Rectal smooth muscle tissue (tissue), 1 donor: ENCODE data around the gene HMCN1.
"Not testable (repeated sequence)": the region's sequence is repeated elsewhere in the genome, so short reads cannot be mapped to it uniquely, and the experiment has no call there.

Experiments
- H3K27ac ChIP-seq: one replicate; pipeline ENCODE4 v1.7.0; 2013; ENCODE audit warnings: low read depth, low read length, inconsistent platforms
- H3K27me3 ChIP-seq: one replicate; pipeline ENCODE4 v1.7.0; 2013; ENCODE audit warnings: low read length; ENCODE audit not compliant: control insufficient read depth, insufficient read depth
- H3K36me3 ChIP-seq: one replicate; pipeline ENCODE4 v1.7.0; 2013; ENCODE audit warnings: low read length; ENCODE audit not compliant: control insufficient read depth, insufficient read depth
- H3K4me1 ChIP-seq: one replicate; pipeline ENCODE4 v1.7.0; 2013; ENCODE audit warnings: low read length; ENCODE audit not compliant: control insufficient read depth, insufficient read depth
- H3K4me3 ChIP-seq: one replicate; pipeline ENCODE4 v1.7.0; 2013; ENCODE audit warnings: low read length
- H3K9ac ChIP-seq: one replicate; pipeline ENCODE4 v1.7.0; 2013; ENCODE audit warnings: low read length

HMCN1 gene

GRCh38 chr1:185761841-185762240 is 27.6 kb downstream of the HMCN1 start:
- Histone ChIP-seq H3K9ac (no peak overlapping the region), H3K4me1 (no peaks in the 10 kb centered on the region), H3K36me3 (no peaks in the 10 kb centered on the region), H3K27me3 (no peaks in the 10 kb centered on the region), H3K4me3 (no peak overlapping the region), H3K27ac (no peak overlapping the region)

GRCh38 chr1:185767508-185768120 is 33.4 kb downstream of the HMCN1 start:
- Histone ChIP-seq H3K4me1 (no peaks in the 10 kb centered on the region), H3K36me3 (no peaks in the 10 kb centered on the region), H3K27ac (no peak overlapping the region), H3K4me3 (no peak overlapping the region), H3K9ac (no peak overlapping the region), H3K27me3 (no peaks in the 10 kb centered on the region)

- H3K4me1 ChIP-seq = no peaks in the 10 kb centered on the region
- no peak overlapping the region for H3K9ac ChIP-seq
Observed at GRCh38 chr1:185768371-185768770, 34.2 kb downstream of the HMCN1 start.

GRCh38 chr1:185769136-185769535 is 34.9 kb downstream of the HMCN1 start:
- no peaks in the 10 kb centered on the region for H3K4me1 ChIP-seq
- H3K4me3 ChIP-seq = no peak overlapping the region
- H3K9ac ChIP-seq = no peak overlapping the region
- H3K27me3 ChIP-seq = no peaks in the 10 kb centered on the region
- H3K27ac ChIP-seq = no peak overlapping the region
- H3K36me3 ChIP-seq = no peaks in the 10 kb centered on the region

More at GRCh38 chr1:185768371-185768770, 34.2 kb downstream of the HMCN1 start:
- Histone ChIP-seq H3K36me3 (no peaks in the 10 kb centered on the region), H3K4me3 (no peak overlapping the region), H3K27ac (no peak overlapping the region), H3K27me3 (no peaks in the 10 kb centered on the region)

GRCh38 chr1:185774394-185774793 is 40.2 kb downstream of the HMCN1 start:
- H3K9ac ChIP-seq = no peak overlapping the region
- H3K4me1 ChIP-seq = no peaks in the 10 kb centered on the region
- no peak overlapping the region for H3K4me3 ChIP-seq
- no peaks in the 10 kb centered on the region for H3K27me3 ChIP-seq
- H3K36me3 ChIP-seq = no peaks in the 10 kb centered on the region
- H3K27ac ChIP-seq = no peak overlapping the region

GRCh38 chr1:185775501-185775900 is 41.3 kb downstream of the HMCN1 start:
- Histone ChIP-seq H3K36me3 (no peaks in the 10 kb centered on the region), H3K27ac (no peak overlapping the region), H3K27me3 (no peaks in the 10 kb centered on the region), H3K4me3 (no peak overlapping the region), H3K4me1 (no peaks in the 10 kb centered on the region), H3K9ac (no peak overlapping the region)

GRCh38 chr1:185776522-185776921 is 42.3 kb downstream of the HMCN1 start:
- no peaks in the 10 kb centered on the region for H3K36me3 ChIP-seq
- H3K9ac ChIP-seq = no peak overlapping the region
- no peaks in the 10 kb centered on the region for H3K27me3 ChIP-seq
- no peaks in the 10 kb centered on the region for H3K4me1 ChIP-seq
- H3K4me3 ChIP-seq = no peak overlapping the region
- H3K27ac ChIP-seq = no peak overlapping the region

GRCh38 chr1:185783860-185784259 is 49.7 kb downstream of the HMCN1 start:
- not testable (repeated sequence) for H3K4me3 ChIP-seq, H3K4me1 ChIP-seq, H3K27me3 ChIP-seq, H3K27ac ChIP-seq, H3K36me3 ChIP-seq, H3K9ac ChIP-seq

GRCh38 chr1:185785586-185785985 is 51.4 kb downstream of the HMCN1 start:
- no peak overlapping the region for H3K27ac ChIP-seq
- H3K9ac ChIP-seq = no peak overlapping the region
- no peaks in the 10 kb centered on the region for H3K27me3 ChIP-seq
- no peaks in the 10 kb centered on the region for H3K4me1 ChIP-seq
- H3K4me3 ChIP-seq = no peak overlapping the region
- H3K36me3 ChIP-seq = no peaks in the 10 kb centered on the region

GRCh38 chr1:185786524-185786923 is 52.3 kb downstream of the HMCN1 start:
- H3K4me3 ChIP-seq = no peak overlapping the region
- no peaks in the 10 kb centered on the region for H3K27me3 ChIP-seq
- H3K27ac ChIP-seq = no peak overlapping the region
- no peaks in the 10 kb centered on the region for H3K4me1 ChIP-seq
- H3K36me3 ChIP-seq = no peaks in the 10 kb centered on the region
- no peak overlapping the region for H3K9ac ChIP-seq

GRCh38 chr1:185787238-185787637 is 53.0 kb downstream of the HMCN1 start:
- H3K9ac ChIP-seq = no peak overlapping the region
- H3K27ac ChIP-seq = no peak overlapping the region
- no peaks in the 10 kb centered on the region for H3K36me3 ChIP-seq
- H3K4me3 ChIP-seq = no peak overlapping the region
- H3K27me3 ChIP-seq = no peaks in the 10 kb centered on the region
- H3K4me1 ChIP-seq = no peaks in the 10 kb centered on the region

- no peak overlapping the region for H3K27ac ChIP-seq
- H3K4me3 ChIP-seq = no peak overlapping the region
- no peaks in the 10 kb centered on the region for H3K27me3 ChIP-seq
- H3K36me3 ChIP-seq = no peaks in the 10 kb centered on the region
- no peak overlapping the region for H3K9ac ChIP-seq
- H3K4me1 ChIP-seq = no peaks in the 10 kb centered on the region
Observed at GRCh38 chr1:185788386-185788785, 54.2 kb downstream of the HMCN1 start.

- Histone ChIP-seq H3K36me3 (no peaks in the 10 kb centered on the region), H3K9ac (no peak overlapping the region), H3K27me3 (no peaks in the 10 kb centered on the region), H3K27ac (peak overlapping the region; percentile 25), H3K4me1 (no peaks in the 10 kb centered on the region), H3K4me3 (no peak overlapping the region)
Observed at GRCh38 chr1:185789501-185790193, 55.5 kb downstream of the HMCN1 start.
